GM10248 (cell line): ENCODE results near the gene DCTPP1.
"Not testable (repeated sequence)": the region's sequence is repeated elsewhere in the genome, so short reads cannot be mapped to it uniquely, and the experiment has no call there.

ENCODE experiments used
- CTCF ChIA-PET: fragments of 300-600 bp; sonication (Branson Sonifier 250); formaldehyde crosslinking; extraction: SDS; loops from one replicate; lab custom pipeline; 2021; ENCODE audit warnings: antibody characterized with exemption; lab: Yijun Ruan, JAX
- POLR2A ChIA-PET: fragments of 350-650 bp; sonication (Branson Sonifier 250); formaldehyde crosslinking; extraction: SDS; loops from one replicate; lab custom pipeline; 2020; ENCODE audit warnings: antibody characterized with exemption; lab: Yijun Ruan, JAX
- DNase-seq: peaks from one replicate; pipeline ENCODE4 v3.0.0; 2012; ENCODE audit errors: extremely low spot score
- CTCF ChIP-seq: IDR thresholded peaks from 2 replicates; pipeline ENCODE4 v1.5.1; 2012; ENCODE audit warnings: mild to moderate bottlenecking, low read depth; ENCODE audit errors: extremely low read depth, missing control alignments, control extremely low read depth

Gene DCTPP1

DNA sequence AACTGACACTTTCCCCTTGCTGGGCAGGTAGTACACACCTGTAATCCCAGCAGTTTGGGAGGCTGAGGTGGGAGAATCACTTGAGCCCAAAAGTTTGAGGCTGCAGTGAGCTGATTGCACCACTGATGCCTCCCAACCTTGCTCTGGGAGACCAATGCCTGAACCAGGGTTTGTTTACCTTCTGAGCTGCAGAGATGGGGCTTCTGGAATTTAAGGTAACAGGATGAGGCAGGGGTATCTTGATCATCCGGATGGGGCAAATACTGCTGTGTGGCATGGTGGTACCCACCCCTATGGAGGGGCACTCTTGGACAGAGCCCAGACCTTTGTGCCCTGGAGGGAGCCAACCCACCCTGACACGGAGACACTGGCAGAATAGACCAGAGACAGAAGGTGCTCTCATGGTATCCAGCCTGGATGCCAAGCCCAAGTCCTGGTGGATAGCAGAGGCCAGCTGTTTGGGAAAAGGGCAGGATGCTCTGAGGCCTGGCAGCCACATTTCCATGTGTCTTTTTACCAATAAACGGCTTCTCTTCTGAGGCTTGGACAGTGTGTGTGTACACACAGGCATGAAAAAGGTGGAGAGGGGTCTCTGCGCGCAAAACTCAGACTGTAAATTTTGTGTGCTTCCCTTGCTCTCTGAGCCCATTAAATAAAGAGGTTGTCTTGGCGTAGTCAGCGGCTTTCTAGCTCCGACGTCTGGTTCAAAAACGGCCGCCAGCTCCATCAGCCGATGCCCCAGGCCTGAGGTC, 30.2 kb downstream of the DCTPP1 start:
- ChIA-PET POLR2A (interaction anchor here (0.9 kb wide), 1 partner anchor 10 kb away, joined by 4 read pairs; no protein-coding TSS in a partner anchor), CTCF (interaction anchor here (0.9 to 3.7 kb wide), 5 partner anchors 9 to 229 kb away, joined by 3 to 29 read pairs (median 3); partner anchors contain the start of genes DCTPP1, SEPTIN1 and ZNF771)
- DNase-seq: no peak
- TF ChIP-seq CTCF: no peak

- CTCF ChIA-PET: interaction anchor here (0.9 to 3.7 kb wide), 6 partner anchors 9 to 307 kb away, joined by 3 to 29 read pairs (median 3); partner anchors contain the start of genes DCTPP1, TBX6 and ZNF771
- POLR2A ChIA-PET: interaction anchor here (0.9 kb wide), 1 partner anchor 11 kb away, joined by 4 read pairs; no protein-coding TSS in a partner anchor
- no peak for TF ChIP-seq CTCF
- no peak for DNase-seq
These were observed 31.0 kb downstream of the DCTPP1 start for GRCh38 chr16:30398661-30399434.

GRCh38 chr16:30397776-30398660, 31.8 kb downstream of the DCTPP1 start:
- TF ChIP-seq CTCF: no peak
- no peak for DNase-seq
- POLR2A ChIA-PET: no interaction called here
- CTCF ChIA-PET: interaction anchor here (0.9 to 3.7 kb wide), 6 partner anchors 10 to 306 kb away, joined by 3 to 29 read pairs (median 3); partner anchors contain the start of genes DCTPP1, TBX6 and ZNF771

- POLR2A ChIA-PET: no interaction called here
- DNase-seq: no peak
- TF ChIP-seq CTCF: no peak
- CTCF ChIA-PET: interaction anchor here (1.0 to 3.7 kb wide), 2 partner anchors 11 to 21 kb away, joined by 3 to 29 read pairs; partner anchors contain the start of gene ZNF771
These were observed 32.8 kb downstream of the DCTPP1 start for GRCh38 chr16:30397056-30397455.

GRCh38 chr16:30396627-30397026, 33.2 kb downstream of the DCTPP1 start:
- CTCF ChIA-PET: interaction anchor here (1.5 to 4.8 kb wide), 6 partner anchors 10 to 218 kb away, joined by 5 to 30 read pairs (median 16); partner anchors contain the start of genes SEPTIN1 and ZNF771
- DNase-seq, POLR2A ChIA-PET: not testable (repeated sequence)

- no peak for DNase-seq
- ChIA-PET CTCF (interaction anchor here (1.0 to 4.8 kb wide), 11 partner anchors 10 to 219 kb away, joined by 3 to 30 read pairs (median 7); partner anchors contain the start of genes DCTPP1, ITGAL, SEPTIN1 and ZNF764), POLR2A (interaction anchor here (0.5 to 1.6 kb wide), 2 partner anchors 19 to 46 kb away, joined by 4 to 6 read pairs; no protein-coding TSS in a partner anchor)
- no peak for TF ChIP-seq CTCF
These were observed 33.7 kb downstream of the DCTPP1 start for GRCh38 chr16:30395992-30396585.
